HCT116 (cell line): ENCODE results near the gene OR6J1.

Source experiments
- EZH2 ChIP-seq: fragments of 200-600 bp; sonication (generic); IDR thresholded peaks from 2 replicates; pipeline ENCODE4 v1.6.1; 2017; ENCODE audit warnings: antibody characterized with exemption, mixed run types
- JUND ChIP-seq: IDR thresholded peaks from 2 replicates; pipeline ENCODE4 v1.6.1; 2012
- MAX ChIP-seq: IDR thresholded peaks from 2 replicates; pipeline ENCODE4 v1.6.1; 2012
- POLR2A ChIP-seq: IDR thresholded peaks from 2 replicates; pipeline ENCODE4 v1.7.0; 2011; ENCODE audit warnings: borderline replicate concordance; ENCODE audit not compliant: insufficient read depth, insufficient read length; ENCODE audit errors: extremely low read depth
- POLR2AphosphoS5 ChIP-seq: IDR thresholded peaks from 2 replicates; pipeline ENCODE4 v1.6.1; 2011; ENCODE audit warnings: mild to moderate bottlenecking, low read depth, low read length, moderate library complexity
- TCF7L2 ChIP-seq: IDR thresholded peaks from 2 replicates; pipeline ENCODE4 v1.7.0; 2011; ENCODE audit warnings: borderline replicate concordance, inconsistent platforms; ENCODE audit not compliant: insufficient read depth, insufficient read length; ENCODE audit errors: extremely low read depth
- ZNF274 ChIP-seq: fragments of 200-500 bp; sonication (Bioruptor generic); IDR thresholded peaks from 2 replicates; pipeline ENCODE4 v1.6.1; 2014; ENCODE audit warnings: mild to moderate bottlenecking, low read depth, low read length, inconsistent platforms
- TF ChIP-seq, protein P1 (sequence below), 3 experiments: fragments of 200-600 bp in 1 of 3; sonication (generic) in 1 of 3; IDR thresholded peaks in 2 of 3; conservative IDR thresholded peaks in 1 of 3; 2 replicates each; pipeline ENCODE4 v1.5.1; 2012 to 2017; ENCODE audit warnings: low read depth in 2 of 3, low read length in 2 of 3, antibody characterized with exemption in 1 of 3, borderline replicate concordance in 1 of 3, control low read depth in 1 of 3, mild to moderate bottlenecking in 1 of 3, mixed read lengths in 1 of 3, mixed run types in 1 of 3, moderate library complexity in 1 of 3; ENCODE audit not compliant: insufficient read depth in 1 of 3

DNA sequence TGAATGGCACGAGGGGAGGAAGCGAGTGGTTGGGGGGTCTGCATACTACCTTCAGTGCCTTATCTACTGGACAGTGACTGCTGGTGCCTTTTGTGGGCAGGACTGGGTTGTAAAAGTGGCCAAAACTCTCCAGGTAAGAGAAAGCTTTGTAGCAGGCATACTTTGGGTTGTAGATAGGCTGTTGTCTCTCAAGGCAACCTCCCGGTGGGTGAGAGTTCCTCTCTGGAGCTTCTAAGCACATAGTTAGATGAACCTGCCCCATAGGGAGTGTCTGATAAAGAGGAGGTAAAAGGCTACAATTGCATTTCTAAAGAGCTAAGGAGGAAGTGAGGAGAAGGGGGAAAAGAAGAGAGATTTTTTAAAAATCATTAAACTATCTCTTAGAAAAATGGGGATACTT, 51.0 kb downstream of the OR6J1 start:
- TF ChIP-seq POLR2A (no peak), MAX (no peak), POLR2AphosphoS5 (no peak), JUND (no peak), EZH2 (no peak), TCF7L2 (no peak), ZNF274 (no peak)
- TF ChIP-seq, protein P1, sequence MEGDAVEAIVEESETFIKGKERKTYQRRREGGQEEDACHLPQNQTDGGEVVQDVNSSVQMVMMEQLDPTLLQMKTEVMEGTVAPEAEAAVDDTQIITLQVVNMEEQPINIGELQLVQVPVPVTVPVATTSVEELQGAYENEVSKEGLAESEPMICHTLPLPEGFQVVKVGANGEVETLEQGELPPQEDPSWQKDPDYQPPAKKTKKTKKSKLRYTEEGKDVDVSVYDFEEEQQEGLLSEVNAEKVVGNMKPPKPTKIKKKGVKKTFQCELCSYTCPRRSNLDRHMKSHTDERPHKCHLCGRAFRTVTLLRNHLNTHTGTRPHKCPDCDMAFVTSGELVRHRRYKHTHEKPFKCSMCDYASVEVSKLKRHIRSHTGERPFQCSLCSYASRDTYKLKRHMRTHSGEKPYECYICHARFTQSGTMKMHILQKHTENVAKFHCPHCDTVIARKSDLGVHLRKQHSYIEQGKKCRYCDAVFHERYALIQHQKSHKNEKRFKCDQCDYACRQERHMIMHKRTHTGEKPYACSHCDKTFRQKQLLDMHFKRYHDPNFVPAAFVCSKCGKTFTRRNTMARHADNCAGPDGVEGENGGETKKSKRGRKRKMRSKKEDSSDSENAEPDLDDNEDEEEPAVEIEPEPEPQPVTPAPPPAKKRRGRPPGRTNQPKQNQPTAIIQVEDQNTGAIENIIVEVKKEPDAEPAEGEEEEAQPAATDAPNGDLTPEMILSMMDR (IDR thresholded peaks at IDR 0.05 in 2 of 3, conservative IDR thresholded peaks at IDR 0.05 in 1 of 3; ENCODE audit: borderline replicate concordance in 1 of 3, insufficient read depth in 1 of 3, low read depth in 2 of 3, low read length in 2 of 3): no peak
